H54 (cell line): ENCODE data around the gene MACROH2A2.

Experiments
- DNase-seq: peaks from one replicate; pipeline ENCODE4 v3.0.0; 2011; ENCODE audit warnings: low spot score, mixed read lengths; ENCODE audit not compliant: insufficient read length
- FAIRE-seq: peaks from 3 replicates; lab custom pipeline; 2011; peaks lifted over from hg19 to GRCh38; lab: Jason Lieb, UNC
- POLR2A ChIP-seq: IDR thresholded peaks from 2 replicates; pipeline ENCODE4 v1.6.1; 2011; ENCODE audit warnings: low read depth, mild to moderate bottlenecking, low read length

The MACROH2A2 gene

DNA sequence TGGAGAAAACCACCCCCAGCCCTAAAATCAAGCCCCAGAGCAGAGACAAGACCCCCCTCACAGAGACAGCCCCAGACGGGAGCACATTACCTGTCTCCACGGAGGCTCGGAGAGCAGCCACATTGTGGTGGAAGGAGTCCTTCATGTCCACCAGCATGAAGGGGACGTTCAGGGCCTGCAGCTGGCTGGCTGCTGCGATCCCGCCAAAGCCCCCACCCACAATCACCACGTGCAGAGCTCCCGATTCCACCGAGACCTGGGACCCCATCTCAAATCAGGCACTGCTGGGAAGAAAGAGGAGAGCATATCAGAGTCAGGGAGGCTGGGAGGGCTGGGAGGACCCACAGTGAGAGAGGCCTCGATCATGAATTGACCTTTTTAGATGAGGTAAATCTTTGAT is 71.2 kb downstream of the MACROH2A2 start:
- TF ChIP-seq POLR2A: no peak
- FAIRE-seq: no peak
- DNase-seq: no peak

DNA sequence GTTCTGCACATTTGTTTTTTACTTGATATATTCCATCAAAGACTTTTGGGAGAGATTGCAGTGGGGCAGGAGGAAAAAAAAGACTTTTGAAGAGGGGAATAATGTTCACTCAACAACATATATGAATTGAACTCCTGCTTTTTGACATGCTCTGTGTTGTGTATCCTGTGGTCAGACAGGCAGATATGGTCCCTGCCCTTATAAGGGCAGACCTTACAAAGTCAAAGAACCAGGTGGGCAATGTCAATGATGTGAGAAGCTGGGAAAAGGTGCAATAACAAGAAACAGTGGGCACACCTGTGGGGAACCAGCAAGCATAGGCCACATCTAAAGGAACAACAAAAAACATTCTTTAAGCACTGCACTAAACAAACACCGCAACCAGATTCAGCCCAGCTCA is 71.8 kb downstream of the MACROH2A2 start:
- FAIRE-seq: no peak
- no peak for DNase-seq
- no peak for TF ChIP-seq POLR2A

DNA sequence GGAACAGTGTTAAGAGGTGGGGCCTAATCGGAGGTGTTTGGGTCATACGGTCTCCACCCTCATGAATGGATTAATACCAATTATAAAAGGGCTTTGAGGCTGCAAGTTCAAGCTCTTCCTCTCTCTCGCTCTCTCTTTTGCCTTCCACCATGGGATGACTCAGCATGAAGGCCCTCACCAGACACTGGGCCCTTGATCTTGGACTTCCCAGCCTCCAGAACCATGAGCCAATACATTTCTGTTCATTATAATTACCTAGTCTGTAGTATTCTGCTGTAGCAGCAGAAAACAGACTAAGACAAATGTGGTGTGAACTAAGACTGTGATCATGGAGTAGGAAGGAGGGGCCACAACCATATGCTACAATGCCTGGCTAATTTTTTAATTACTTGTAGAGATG is 72.3 kb downstream of the MACROH2A2 start:
- no peak for FAIRE-seq
- DNase-seq: no peak
- TF ChIP-seq POLR2A: no peak

GRCh38 chr10:70125918-70126552 is 73.4 kb downstream of the MACROH2A2 start:
- TF ChIP-seq POLR2A: no peak
- no peak for FAIRE-seq
- DNase-seq: no peak

DNA sequence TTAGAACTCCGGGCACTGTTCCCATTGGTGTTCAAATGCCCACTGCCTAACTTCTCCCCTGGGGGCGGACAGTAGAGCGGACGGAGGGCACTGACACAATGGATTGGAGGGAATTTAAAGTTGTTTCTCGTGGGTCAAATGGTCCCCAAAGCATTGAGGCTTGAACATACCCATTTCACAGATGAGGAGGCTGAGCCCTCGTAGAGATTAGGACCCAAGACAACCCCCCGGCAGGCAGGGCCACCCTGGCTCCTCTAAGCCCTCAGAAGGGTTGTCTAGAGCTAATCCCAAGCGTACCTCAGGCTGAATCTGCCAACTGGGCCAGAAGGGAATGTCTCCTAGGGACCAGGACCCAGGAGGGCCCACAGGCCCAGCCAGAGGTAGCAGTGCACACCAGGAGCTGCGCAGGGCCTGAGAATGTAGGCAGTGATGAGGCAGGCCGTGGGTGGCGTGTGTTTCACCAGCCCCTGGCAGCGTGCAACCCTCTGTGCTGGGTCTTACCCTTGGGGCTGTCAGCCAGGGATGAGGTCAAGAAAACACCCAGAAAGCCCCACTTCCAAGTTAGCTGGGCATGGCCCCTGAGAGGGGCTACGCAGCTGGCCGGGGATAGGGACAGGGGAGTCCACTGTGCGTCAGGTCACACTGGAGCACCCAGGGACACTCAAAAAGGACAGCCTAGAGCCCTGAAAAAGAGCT is 74.2 kb downstream of the MACROH2A2 start:
- DNase-seq (no peak), FAIRE-seq (no peak)
- TF ChIP-seq POLR2A: no peak

DNA sequence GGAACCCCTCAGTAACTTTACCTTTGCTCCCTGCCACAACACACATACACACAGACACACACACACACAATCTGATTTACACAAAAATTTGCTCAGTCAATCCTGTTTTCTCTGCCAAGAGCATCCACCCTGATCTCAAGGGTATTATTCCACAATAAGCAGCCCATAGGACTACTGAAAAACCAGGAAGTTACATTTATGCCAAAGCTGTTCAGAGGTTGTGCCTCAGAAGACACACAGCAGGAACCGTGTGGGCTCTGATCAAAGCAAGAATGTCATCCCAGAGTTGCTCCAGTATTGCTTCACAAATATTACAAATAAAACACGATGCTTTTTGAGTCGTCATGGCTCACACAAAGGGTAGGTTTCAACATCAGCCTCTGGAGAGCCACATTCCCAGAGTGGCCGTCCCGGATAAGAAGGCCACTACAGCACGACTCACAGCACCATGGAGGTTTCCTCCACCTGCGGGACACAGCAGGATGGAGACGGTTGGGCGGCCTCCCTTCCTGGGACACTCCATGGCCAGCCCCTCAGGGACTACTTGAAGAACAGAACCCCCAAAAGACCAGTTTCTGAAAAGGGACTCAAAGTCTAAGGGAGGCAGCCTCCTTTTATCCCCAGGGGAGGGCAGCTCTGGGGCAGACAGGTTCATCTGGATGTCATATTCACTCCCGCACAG is 78.4 kb downstream of the MACROH2A2 start:
- FAIRE-seq (no peak), DNase-seq (no peak)
- no peak for TF ChIP-seq POLR2A

- no peak for DNase-seq
- FAIRE-seq: no peak
- TF ChIP-seq POLR2A: no peak
Observed at GRCh38 chr10:70131560-70131937, 78.9 kb downstream of the MACROH2A2 start.

DNA sequence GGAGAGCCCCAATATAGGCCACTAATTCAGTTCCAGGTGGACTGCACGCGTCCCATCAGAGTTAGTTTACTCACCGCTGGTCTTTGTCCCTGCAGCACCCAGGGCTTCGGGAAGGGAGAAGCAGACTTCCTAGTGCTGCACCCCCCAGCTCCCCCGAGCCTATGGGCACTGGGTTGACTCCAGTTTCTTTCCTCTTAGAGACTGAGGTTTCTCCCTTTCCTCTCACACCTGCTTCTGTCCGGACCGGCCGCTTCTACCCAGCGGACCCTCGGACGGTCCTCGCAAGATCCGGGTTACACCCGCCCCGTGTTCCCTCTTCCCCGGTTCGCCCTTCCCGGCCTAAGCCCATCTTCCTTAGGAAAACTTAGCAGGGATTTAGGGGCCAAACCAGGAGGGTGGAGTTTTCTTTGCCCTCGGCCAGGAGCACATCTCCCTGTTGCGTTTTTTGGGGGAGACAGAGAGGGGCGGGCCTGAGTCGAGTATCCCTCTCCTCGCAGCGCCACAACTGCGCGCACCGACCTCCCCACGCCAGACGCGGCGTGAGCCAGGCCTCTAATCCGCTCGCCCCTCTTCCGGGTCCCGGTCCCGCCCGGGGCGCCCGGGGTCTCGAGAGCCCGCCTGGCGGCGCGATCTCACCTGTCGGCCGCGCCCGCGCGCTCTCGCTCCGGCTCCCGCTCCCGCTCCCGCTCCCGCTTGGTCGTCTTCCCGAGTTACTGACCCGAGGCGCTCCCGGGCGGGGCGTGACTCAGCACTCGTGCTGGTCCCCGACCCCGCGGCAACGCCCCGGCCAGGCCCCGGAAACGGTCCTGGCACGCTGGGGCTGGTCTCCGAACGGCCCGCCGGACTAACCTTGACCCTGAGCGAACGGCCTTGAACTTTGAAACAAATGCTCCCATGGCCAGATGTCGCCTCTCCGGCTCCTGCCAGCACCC is 79.7 kb downstream of the MACROH2A2 start, which contains the start of gene AIFM2:
Gene AIFM2, minus strand, starts transcription at position 728 of the 932 bp plus-strand sequence. CDS start 8,741 bp downstream, outside the sequence.
- FAIRE-seq (no peak), DNase-seq (peak; percentile 97)
- peak; percentile 20; the same call in 1 of the 2 replicates for TF ChIP-seq POLR2A

GRCh38 chr10:70135046-70135445 is 82.4 kb downstream of the MACROH2A2 start:
- TF ChIP-seq POLR2A: no peak
- DNase-seq (no peak), FAIRE-seq (no peak)

DNA sequence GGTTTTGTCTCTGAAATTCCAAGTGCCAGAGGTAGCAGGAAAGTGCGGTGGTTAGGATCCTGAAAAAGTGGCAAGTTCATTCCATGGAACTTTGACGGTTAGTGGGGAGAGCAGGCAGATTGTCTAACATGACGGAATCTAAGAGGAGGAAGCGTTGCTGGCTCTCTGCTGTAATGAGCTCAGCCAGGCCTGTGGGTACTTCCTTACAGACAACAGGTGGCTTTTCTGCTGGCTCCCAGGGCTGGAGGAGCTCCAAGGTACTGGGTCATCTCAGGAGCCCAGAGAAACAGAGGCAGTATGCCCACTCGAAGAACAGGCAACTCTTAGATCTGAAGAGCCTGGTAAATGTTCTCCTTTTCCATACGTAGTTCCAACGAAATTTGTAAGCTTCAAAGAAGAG is 83.0 kb downstream of the MACROH2A2 start:
- DNase-seq (no peak), FAIRE-seq (no peak)
- no peak for TF ChIP-seq POLR2A

DNA sequence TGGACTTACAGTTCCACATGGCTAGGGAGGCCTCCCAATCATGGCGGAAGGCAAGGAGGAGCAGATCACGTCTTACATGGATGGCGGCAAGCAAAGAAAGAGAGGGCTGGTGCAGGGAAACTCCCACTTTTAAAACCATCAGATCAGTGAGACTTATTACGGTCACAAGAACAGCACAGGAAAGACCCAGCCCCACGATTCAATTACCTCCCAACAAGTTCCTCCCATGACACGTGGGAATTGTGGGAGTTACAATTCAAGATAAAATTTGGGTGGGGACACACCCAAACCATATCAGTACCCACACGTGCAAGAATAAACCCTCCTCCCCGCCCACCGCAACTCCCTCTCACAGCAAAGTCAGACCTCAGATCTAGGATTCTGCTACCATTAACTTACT is 84.5 kb downstream of the MACROH2A2 start:
- DNase-seq (no peak), FAIRE-seq (no peak)
- no peak for TF ChIP-seq POLR2A

- FAIRE-seq (no peak), DNase-seq (no peak)
- no peak for TF ChIP-seq POLR2A
Observed at GRCh38 chr10:70137927-70138883, 85.6 kb downstream of the MACROH2A2 start.
